ENCODE measurements around the gene NIPBL. TPM values are rescaled to one million over a fixed set of nuclear protein-coding genes. Genes with fewer than 3 reads are reported as not detected.

The NIPBL gene
- total and polyA plus RNA-seq, 10 of the 15 experiments (the other 5 are each of a cell fraction or from before 2014, with no cell fraction given), result 10.4 to 50.4 (median 20.2) TPM

GRCh38 chr5:36894954-36895353 lies 18.4 kb downstream of the NIPBL start (continued):
- TF ChIP-seq REST (IDR thresholded peaks at IDR 0.05; ENCODE audit: low read depth, low read length), result no peak
- no peak for TF ChIP-seq POLR2AphosphoS2 (IDR thresholded peaks at IDR 0.05; ENCODE audit: low read depth, low read length)
- no peak for TF ChIP-seq CBX3 (IDR thresholded peaks at IDR 0.05; ENCODE audit: borderline replicate concordance, low read depth)
- TF ChIP-seq ZSCAN29 (IDR thresholded peaks at IDR 0.05), result no peak
- no peak for TF ChIP-seq BHLHE40 (IDR thresholded peaks at IDR 0.05; ENCODE audit: borderline replicate concordance in 1 of 2, low read depth in 2 of 2, low read length in 1 of 2)
- TF ChIP-seq CHD4 (IDR thresholded peaks at IDR 0.05), result no peak

GRCh38 chr5:36896476-36896875 lies 19.9 kb downstream of the NIPBL start:
- in situ Hi-C loops (cut with MboI), result no loop called here
- Histone ChIP-seq H3K4me3 (no peak overlapping the region), H3K79me2 (ENCODE audit: control insufficient read depth, insufficient read depth, low read length) (peaks cover 83% of the 10 kb centered on the region), H3K27me3 (replicated peaks in 1 of 2; ENCODE audit: control insufficient read depth in 2 of 2, insufficient read depth in 2 of 2, low read length in 1 of 2) (no peaks in the 10 kb centered on the region), H2AFZ (ENCODE audit: control insufficient read depth, low read depth, low read length) (no peak overlapping the region), H3K4me1 (ENCODE audit: control insufficient read depth, insufficient read depth, low read length) (no peaks in the 10 kb centered on the region), H3K27ac (ENCODE audit: control insufficient read depth, insufficient read depth) (no peak overlapping the region), H3K4me2 (ENCODE audit: control insufficient read depth, insufficient read depth) (no peak overlapping the region), H3K9ac (ENCODE audit: control insufficient read depth, insufficient read depth, low read length) (no peak overlapping the region), H4K20me1 (ENCODE audit: control insufficient read depth, insufficient read depth) (no peaks in the 10 kb centered on the region), H3K36me3 (ENCODE audit: control insufficient read depth in 2 of 2, insufficient read depth in 2 of 2, low read length in 1 of 2) (no peaks in the 10 kb centered on the region; a peak in 1 of 4 replicates), H3K9me3 (replicated peaks; ENCODE audit: control insufficient read depth, insufficient read depth, low read length) (peaks cover 9% of the 10 kb centered on the region; the same call in 2 of the 3 replicates)
- FAIRE-seq (no peak), DNase-seq (ENCODE audit: low read depth, low spot score) (no peak), ATAC-seq (no peak)
- CTCF ChIA-PET, result no interaction called here
- BruUV-seq (replicated peaks), result no TSS peak
- POLR2A ChIA-PET, result interaction anchor here (0.5 kb wide), 1 partner anchor 37 kb away, joined by 3 read pairs; no protein-coding TSS in a partner anchor
- WGBS (ENCODE audit: insufficient coverage, insufficient replicate concordance, low lambda C conversion rate, missing lambda C conversion rate), result 86% methylated on average over 8 of the region's 8 CpGs
- RAD21 ChIA-PET (ENCODE audit: unreplicated experiment), result no interaction called here
- intact Hi-C loops (cut with micrococcal nuclease; ENCODE audit: unreplicated experiment), result no loop called here
- SMC1A ChIA-PET (ENCODE audit: uncharacterized antibody, unreplicated experiment), result no interaction called here
- no peak for TF ChIP-seq MEF2B (IDR thresholded peaks at IDR 0.05; ENCODE audit: partially characterized antibody, poor library complexity, severe bottlenecking)
- TF ChIP-seq, protein P1, sequence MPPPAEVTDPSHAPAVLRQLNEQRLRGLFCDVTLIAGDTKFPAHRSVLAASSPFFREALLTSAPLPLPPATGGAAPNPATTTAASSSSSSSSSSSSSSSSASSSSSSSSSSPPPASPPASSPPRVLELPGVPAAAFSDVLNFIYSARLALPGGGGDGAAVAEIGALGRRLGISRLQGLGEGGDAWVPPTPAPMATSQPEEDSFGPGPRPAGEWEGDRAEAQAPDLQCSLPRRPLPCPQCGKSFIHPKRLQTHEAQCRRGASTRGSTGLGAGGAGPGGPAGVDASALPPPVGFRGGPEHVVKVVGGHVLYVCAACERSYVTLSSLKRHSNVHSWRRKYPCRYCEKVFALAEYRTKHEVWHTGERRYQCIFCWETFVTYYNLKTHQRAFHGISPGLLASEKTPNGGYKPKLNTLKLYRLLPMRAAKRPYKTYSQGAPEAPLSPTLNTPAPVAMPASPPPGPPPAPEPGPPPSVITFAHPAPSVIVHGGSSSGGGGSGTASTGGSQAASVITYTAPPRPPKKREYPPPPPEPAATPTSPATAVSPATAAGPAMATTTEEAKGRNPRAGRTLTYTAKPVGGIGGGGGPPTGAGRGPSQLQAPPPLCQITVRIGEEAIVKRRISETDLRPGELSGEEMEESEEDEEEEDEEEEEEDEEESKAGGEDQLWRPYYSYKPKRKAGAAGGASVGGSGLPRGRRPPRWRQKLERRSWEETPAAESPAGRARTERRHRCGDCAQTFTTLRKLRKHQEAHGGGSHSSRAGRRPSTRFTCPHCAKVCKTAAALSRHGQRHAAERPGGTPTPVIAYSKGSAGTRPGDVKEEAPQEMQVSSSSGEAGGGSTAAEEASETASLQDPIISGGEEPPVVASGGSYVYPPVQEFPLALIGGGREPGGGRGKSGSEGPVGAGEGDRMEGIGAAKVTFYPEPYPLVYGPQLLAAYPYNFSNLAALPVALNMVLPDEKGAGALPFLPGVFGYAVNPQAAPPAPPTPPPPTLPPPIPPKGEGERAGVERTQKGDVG (CRISPR knock-in tag; IDR thresholded peaks at IDR 0.05), result no peak
- no peak for TF ChIP-seq ZSCAN29 (IDR thresholded peaks at IDR 0.05)
- TF ChIP-seq TBL1XR1 (IDR thresholded peaks at IDR 0.05; ENCODE audit: low read depth, low read length), result no peak
- TF ChIP-seq YY1 (IDR thresholded peaks at IDR 0.05; ENCODE audit: low read depth, low read length), result no peak
- no peak for TF ChIP-seq RELA (IDR thresholded peaks at IDR 0.05; ENCODE audit: borderline replicate concordance, partially characterized antibody)
- no peak for TF ChIP-seq RB1 (IDR thresholded peaks at IDR 0.05; ENCODE audit: borderline replicate concordance)
- TF ChIP-seq CHD4 (IDR thresholded peaks at IDR 0.05), result no peak
- no peak for TF ChIP-seq CHD2 (IDR thresholded peaks at IDR 0.05; ENCODE audit: borderline replicate concordance, low read depth, low read length)
- no peak for TF ChIP-seq ZZZ3 (IDR thresholded peaks at IDR 0.05; ENCODE audit: control insufficient read depth, insufficient read length, low read depth)
- TF ChIP-seq SMAD5 (IDR thresholded peaks at IDR 0.05; ENCODE audit: low read depth), result no peak
- no peak for TF ChIP-seq DPF2 (IDR thresholded peaks at IDR 0.05)
- no peak for TF ChIP-seq POLR2AphosphoS2 (IDR thresholded peaks at IDR 0.05; ENCODE audit: low read depth, low read length)
- no peak for TF ChIP-seq MYC (IDR thresholded peaks at IDR 0.05; ENCODE audit: insufficient read depth, insufficient read length, insufficient replicate concordance, low read length, severe bottlenecking)
- TF ChIP-seq TCF3 (IDR thresholded peaks at IDR 0.05; ENCODE audit: borderline replicate concordance, insufficient read depth, low read depth, low read length), result no peak
